Measurements from ENCODE around the gene GOLGA6L25. TPM values are rescaled to one million over a fixed set of nuclear protein-coding genes. Genes with fewer than 3 reads are reported as not detected.
"Not testable (repeated sequence)": the region's sequence is repeated elsewhere in the genome, so short reads cannot be mapped to it uniquely, and the experiment has no call there.

Gene GOLGA6L25
- not detected in 2 replicates for total RNA-seq (2014; rRNA removed; shearing (Covaris generic); ENCODE audit: low replicate concordance)

DNA sequence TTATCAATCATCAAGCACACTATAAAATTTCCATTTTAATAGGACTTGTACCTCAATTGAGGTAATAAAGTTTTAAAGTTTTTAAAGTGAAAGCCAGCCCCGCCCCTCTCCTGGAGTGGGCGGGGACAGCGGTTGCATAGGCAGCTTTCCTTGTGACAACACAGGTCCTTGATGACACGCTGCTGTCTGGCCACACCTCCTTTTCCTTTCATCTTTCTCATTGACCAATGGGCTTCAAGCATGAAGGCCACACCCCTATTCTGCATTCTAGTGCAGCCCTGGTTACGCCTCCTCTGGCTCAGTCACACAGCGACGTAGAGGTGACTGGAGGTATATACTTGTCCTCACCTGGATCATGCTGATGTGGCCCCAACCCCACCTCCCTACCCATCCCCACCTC lies at the start of gene GOLGA6L25:
TSS of gene GOLGA6L25 (plus strand) at position 301 of the 400 bp plus-strand sequence. CDS start at position 362, 61 bp downstream.
- DNase-seq (ENCODE audit: low read depth); in situ Hi-C loops (cut with HindIII; ENCODE audit: low pct_unique_long_range_greater_than_20kb, low sequenced_read_pairs): not testable (repeated sequence)

- DNase-seq (ENCODE audit: low read depth); in situ Hi-C loops (cut with HindIII; ENCODE audit: low pct_unique_long_range_greater_than_20kb, low sequenced_read_pairs): not testable (repeated sequence)
Measured at GRCh38 chr15:28508217-28508889, 45.0 kb upstream of the GOLGA6L25 start.

- in situ Hi-C loops (cut with HindIII; ENCODE audit: low pct_unique_long_range_greater_than_20kb, low sequenced_read_pairs); DNase-seq (ENCODE audit: low read depth): not testable (repeated sequence)
Measured at GRCh38 chr15:28514128-28514527, 39.2 kb upstream of the GOLGA6L25 start.

- DNase-seq (ENCODE audit: low read depth); in situ Hi-C loops (cut with HindIII; ENCODE audit: low pct_unique_long_range_greater_than_20kb, low sequenced_read_pairs): not testable (repeated sequence)
Measured at GRCh38 chr15:28515208-28515607, 38.2 kb upstream of the GOLGA6L25 start.

- DNase-seq (ENCODE audit: low read depth); in situ Hi-C loops (cut with HindIII; ENCODE audit: low pct_unique_long_range_greater_than_20kb, low sequenced_read_pairs): not testable (repeated sequence)
Measured at GRCh38 chr15:28532954-28533353, 20.4 kb upstream of the GOLGA6L25 start, which contains the start of gene GOLGA8G. TSS of gene GOLGA8G (minus strand) at chr15:28532971. CDS start at chr15:28532909, 62 bp downstream.

GRCh38 chr15:28573351-28573750 lies 20.0 kb downstream of the GOLGA6L25 start:
- in situ Hi-C loops (cut with HindIII; ENCODE audit: low pct_unique_long_range_greater_than_20kb, low sequenced_read_pairs) = not testable (repeated sequence)

GRCh38 chr15:28588977-28589606 lies 35.7 kb downstream of the GOLGA6L25 start:
- DNase-seq (ENCODE audit: low read depth); in situ Hi-C loops (cut with HindIII; ENCODE audit: low pct_unique_long_range_greater_than_20kb, low sequenced_read_pairs): not testable (repeated sequence)

More at GRCh38 chr15:28573351-28573750, 20.0 kb downstream of the GOLGA6L25 start:
- DNase-seq (ENCODE audit: low read depth) = not testable (repeated sequence)

DNA sequence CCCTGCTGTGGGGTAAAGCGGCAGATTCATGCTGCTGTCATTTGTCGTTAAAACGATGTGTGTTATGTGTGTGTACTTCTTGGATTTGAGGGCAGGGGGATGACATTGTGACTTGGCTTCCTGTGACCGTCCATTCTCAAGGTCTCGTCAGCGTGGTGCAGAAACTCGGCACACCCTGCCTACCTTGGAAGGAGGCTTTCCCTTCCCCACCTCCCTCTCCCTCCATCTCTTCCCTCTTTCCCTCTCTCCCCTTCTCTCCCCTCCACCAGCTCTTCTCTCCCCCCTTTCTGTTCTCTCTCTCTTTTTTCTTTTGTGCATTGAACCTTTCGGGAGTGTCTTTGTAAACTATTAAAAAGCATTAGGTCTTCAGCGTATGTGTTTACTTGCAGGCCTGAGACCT lies 36.4 kb downstream of the GOLGA6L25 start:
- DNase-seq (ENCODE audit: low read depth); in situ Hi-C loops (cut with HindIII; ENCODE audit: low pct_unique_long_range_greater_than_20kb, low sequenced_read_pairs): not testable (repeated sequence)

GRCh38 chr15:28592395-28592794 lies 39.0 kb downstream of the GOLGA6L25 start:
- in situ Hi-C loops (cut with HindIII; ENCODE audit: low pct_unique_long_range_greater_than_20kb, low sequenced_read_pairs); DNase-seq (ENCODE audit: low read depth): not testable (repeated sequence)

- in situ Hi-C loops (cut with HindIII; ENCODE audit: low pct_unique_long_range_greater_than_20kb, low sequenced_read_pairs) = not testable (repeated sequence)
Measured at GRCh38 chr15:28593424-28594129, 40.2 kb downstream of the GOLGA6L25 start.

GRCh38 chr15:28597471-28597870 lies 44.1 kb downstream of the GOLGA6L25 start:
- in situ Hi-C loops (cut with HindIII; ENCODE audit: low pct_unique_long_range_greater_than_20kb, low sequenced_read_pairs); DNase-seq (ENCODE audit: low read depth): not testable (repeated sequence)

More at GRCh38 chr15:28593424-28594129, 40.2 kb downstream of the GOLGA6L25 start:
- DNase-seq (ENCODE audit: low read depth) = not testable (repeated sequence)

- DNase-seq (ENCODE audit: low read depth); in situ Hi-C loops (cut with HindIII; ENCODE audit: low pct_unique_long_range_greater_than_20kb, low sequenced_read_pairs): not testable (repeated sequence)
Measured at GRCh38 chr15:28598209-28598608, 44.8 kb downstream of the GOLGA6L25 start.

DNA sequence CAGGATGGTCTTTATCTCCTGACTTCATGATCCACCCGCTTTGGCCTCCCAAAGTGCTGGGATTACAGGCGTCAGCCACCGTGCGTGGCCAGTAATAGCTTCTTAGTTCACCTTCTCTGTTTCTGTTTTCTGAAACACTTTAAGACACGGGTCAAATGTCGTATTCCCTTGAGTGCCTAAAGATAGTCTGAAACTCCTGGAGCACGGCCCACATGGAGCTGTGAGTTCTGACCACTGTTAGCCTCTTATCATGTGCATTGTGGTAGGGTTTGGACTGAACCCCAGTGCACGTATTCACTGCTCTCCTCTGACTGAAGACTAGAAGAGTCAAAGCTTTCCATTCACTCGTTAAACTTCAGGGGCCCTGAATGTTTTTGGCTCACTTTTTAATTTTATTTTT lies 48.8 kb downstream of the GOLGA6L25 start:
- in situ Hi-C loops (cut with HindIII; ENCODE audit: low pct_unique_long_range_greater_than_20kb, low sequenced_read_pairs); DNase-seq (ENCODE audit: low read depth): not testable (repeated sequence)

Other genes with a start within 250 kb of the GOLGA6L25 start
- 16.0 and 33.5 TPM in 2 replicates for gene HERC2, start 231.4 kb upstream of the GOLGA6L25 start, total RNA-seq (2014; rRNA removed; shearing (Covaris generic); ENCODE audit: low replicate concordance)
- not detected in 2 replicates for gene GOLGA6L24, start 195.5 kb upstream of the GOLGA6L25 start, total RNA-seq (2014; rRNA removed; shearing (Covaris generic); ENCODE audit: low replicate concordance)
- not detected in 2 replicates for gene GOLGA8F, start 174.9 kb upstream of the GOLGA6L25 start, total RNA-seq (2014; rRNA removed; shearing (Covaris generic); ENCODE audit: low replicate concordance)
- gene GOLGA8G, start 20.6 kb upstream of the GOLGA6L25 start, total RNA-seq (2014; rRNA removed; shearing (Covaris generic); ENCODE audit: low replicate concordance) = not detected in 2 replicates
- 0.74 TPM in 1 of 2 replicates, not detected in the other for gene GOLGA8M, start 158.9 kb downstream of the GOLGA6L25 start, total RNA-seq (2014; rRNA removed; shearing (Covaris generic); ENCODE audit: low replicate concordance)

Data from Caki2 (cell line).